Middle frontal gyrus (tissue), 1 donor: ENCODE measurements around the gene UBE2D4.

Experiments
- DNase-seq: peaks from one replicate; pipeline ENCODE4 v3.0.0-alpha.2; 2015; ENCODE audit warnings: low spot score; ENCODE audit errors: extremely low spot score

The UBE2D4 gene

GRCh38 chr7:43906331-43907010 is 19.8 kb upstream of the UBE2D4 start, which contains the start of gene URGCP:
URGCP (minus strand) TSS chr7:43906596; CDS start chr7:43906575, 21 bp downstream.
- no peak for DNase-seq

- DNase-seq, result no peak
Observed at GRCh38 chr7:43914795-43915194, 11.4 kb upstream of the UBE2D4 start.

GRCh38 chr7:43915907-43916306 is 10.3 kb upstream of the UBE2D4 start:
- DNase-seq, result no peak

GRCh38 chr7:43921423-43921822 is 4.8 kb upstream of the UBE2D4 start:
- no peak for DNase-seq

GRCh38 chr7:43922726-43923125 is 3.5 kb upstream of the UBE2D4 start:
- DNase-seq, result no peak

- no peak for DNase-seq
Observed at GRCh38 chr7:43926798-43927123, 525 bp downstream of the UBE2D4 start.

GRCh38 chr7:43927810-43928209 is 1.6 kb downstream of the UBE2D4 start:
- no peak for DNase-seq

- DNase-seq, result no peak
Observed at GRCh38 chr7:43929529-43930457, 3.6 kb downstream of the UBE2D4 start.

- DNase-seq, result no peak
Observed at GRCh38 chr7:43931346-43931745, 5.1 kb downstream of the UBE2D4 start.

- no peak for DNase-seq
Observed at GRCh38 chr7:43933902-43934560, 7.8 kb downstream of the UBE2D4 start.

- DNase-seq, result no peak
Observed at GRCh38 chr7:43937444-43937843, 11.2 kb downstream of the UBE2D4 start.

- DNase-seq, result no peak
Observed at GRCh38 chr7:43938892-43939482, 12.8 kb downstream of the UBE2D4 start.

GRCh38 chr7:43942250-43942649 is 16.0 kb downstream of the UBE2D4 start:
- DNase-seq, result no peak

- no peak for DNase-seq
Observed at GRCh38 chr7:43942997-43943396, 16.8 kb downstream of the UBE2D4 start.

GRCh38 chr7:43943417-43944187 is 17.4 kb downstream of the UBE2D4 start:
- no peak for DNase-seq

- DNase-seq, result no peak
Observed at GRCh38 chr7:43944286-43944685, 18.1 kb downstream of the UBE2D4 start.

- no peak for DNase-seq
Observed at GRCh38 chr7:43952028-43952427, 25.8 kb downstream of the UBE2D4 start.

GRCh38 chr7:43953071-43953470 is 26.8 kb downstream of the UBE2D4 start:
- no peak for DNase-seq

- DNase-seq, result peak; percentile 30
Observed at GRCh38 chr7:43954524-43955228, 28.4 kb downstream of the UBE2D4 start.

- DNase-seq, result no peak
Observed at GRCh38 chr7:43956027-43956426, 29.8 kb downstream of the UBE2D4 start.
